NT2/D1 (cell line): ENCODE measurements around the gene ZNF511.

ENCODE experiments used
- SUZ12 ChIP-seq: IDR thresholded peaks from 2 replicates; pipeline ENCODE4 v1.6.1; 2011; ENCODE audit not compliant: insufficient read length, insufficient read depth; ENCODE audit errors: extremely low read depth
- ZNF274 ChIP-seq: IDR thresholded peaks from 2 replicates; pipeline ENCODE4 v1.6.1; 2011; ENCODE audit warnings: mild to moderate bottlenecking, low read depth, low read length

- no peak for TF ChIP-seq ZNF274
- no peak for TF ChIP-seq SUZ12
Observed at GRCh38 chr10:133297504-133297903, 11.2 kb upstream of the ZNF511 start.
